Testis (tissue), 2 donors: ENCODE results near the gene CYB5B.

Source experiments
- POLR2A ChIP-seq: fragments of 450-650 bp; IDR thresholded peaks from one replicate; pipeline ENCODE4 v1.6.1; 2017; ENCODE audit warnings: antibody characterized with exemption, mild to moderate bottlenecking, moderate library complexity
- TF ChIP-seq, protein P1 (sequence below), 3 experiments: fragments of 450-650 bp in 2 of 3; fragments of 200-600 bp in 1 of 3; sonication (generic) in 1 of 3; IDR thresholded peaks; one replicate each; pipeline ENCODE4 v1.5.1; 2016 to 2019; ENCODE audit warnings: antibody characterized with exemption in 3 of 3, mild to moderate bottlenecking in 2 of 3, moderate library complexity in 1 of 3

DNA sequence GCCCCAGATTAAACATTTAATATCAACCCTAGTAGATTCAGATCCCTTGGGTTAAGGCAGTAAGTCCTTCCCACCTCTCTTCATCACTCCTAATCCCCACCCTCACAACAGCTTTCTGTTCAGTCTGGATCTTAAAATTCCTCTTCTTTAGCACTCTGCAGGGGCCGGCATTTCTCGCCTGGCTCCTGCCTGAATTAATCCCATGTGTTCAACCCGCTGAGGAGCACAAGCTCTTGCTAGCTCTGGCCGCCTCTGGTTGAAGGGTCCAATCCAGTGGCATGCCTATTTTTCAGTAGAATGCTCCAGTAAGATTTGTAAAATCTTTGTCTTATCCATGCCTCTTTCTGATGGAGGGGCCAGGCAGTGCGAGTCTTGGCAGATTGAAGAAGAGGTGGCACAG, 59.2 kb downstream of the CYB5B start:
- TF ChIP-seq, protein P1, sequence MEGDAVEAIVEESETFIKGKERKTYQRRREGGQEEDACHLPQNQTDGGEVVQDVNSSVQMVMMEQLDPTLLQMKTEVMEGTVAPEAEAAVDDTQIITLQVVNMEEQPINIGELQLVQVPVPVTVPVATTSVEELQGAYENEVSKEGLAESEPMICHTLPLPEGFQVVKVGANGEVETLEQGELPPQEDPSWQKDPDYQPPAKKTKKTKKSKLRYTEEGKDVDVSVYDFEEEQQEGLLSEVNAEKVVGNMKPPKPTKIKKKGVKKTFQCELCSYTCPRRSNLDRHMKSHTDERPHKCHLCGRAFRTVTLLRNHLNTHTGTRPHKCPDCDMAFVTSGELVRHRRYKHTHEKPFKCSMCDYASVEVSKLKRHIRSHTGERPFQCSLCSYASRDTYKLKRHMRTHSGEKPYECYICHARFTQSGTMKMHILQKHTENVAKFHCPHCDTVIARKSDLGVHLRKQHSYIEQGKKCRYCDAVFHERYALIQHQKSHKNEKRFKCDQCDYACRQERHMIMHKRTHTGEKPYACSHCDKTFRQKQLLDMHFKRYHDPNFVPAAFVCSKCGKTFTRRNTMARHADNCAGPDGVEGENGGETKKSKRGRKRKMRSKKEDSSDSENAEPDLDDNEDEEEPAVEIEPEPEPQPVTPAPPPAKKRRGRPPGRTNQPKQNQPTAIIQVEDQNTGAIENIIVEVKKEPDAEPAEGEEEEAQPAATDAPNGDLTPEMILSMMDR (IDR thresholded peaks at IDR 0.05): no peak
- TF ChIP-seq POLR2A: no peak
